SK-N-SH (cell line): ENCODE data around the gene GALNT13. TPM values are rescaled to one million over a fixed set of nuclear protein-coding genes. Genes with fewer than 3 reads are reported as not detected.

Experiments used
- CTCF ChIA-PET: fragments of 300-600, 350-600 bp; formaldehyde crosslinking; extraction: SDS; loops from one replicate; lab custom pipeline; 2021; lab: Yijun Ruan, JAX
- POLR2A ChIA-PET: fragments of 350-600 bp; sonication (Branson Sonifier 250); formaldehyde crosslinking; extraction: SDS; loops from one replicate; lab custom pipeline; 2020; ENCODE audit warnings: antibody characterized with exemption, inconsistent platforms; lab: Yijun Ruan, JAX
- DNase-seq: peaks from one replicate; pipeline ENCODE4 v3.0.0; 2012
- H2AFZ ChIP-seq: fragments of 200-600 bp; sonication (generic); 2 replicates; pipeline ENCODE4 v1.8.1; 2016; ENCODE audit warnings: antibody characterized with exemption, mild to moderate bottlenecking, low read depth
- H3F3A ChIP-seq: fragments of 200-600 bp; sonication (generic); replicated peaks from 2 replicates; pipeline ENCODE3; 2016; ENCODE audit warnings: antibody characterized with exemption, mild to moderate bottlenecking; ENCODE audit not compliant: insufficient read depth
- H3K27ac ChIP-seq, 2 experiments: fragments of 200-500 bp in 1 of 2; fragments of 200-600 bp in 1 of 2; sonication (Bioruptor generic) in 1 of 2; sonication (generic), shearing (Covaris generic) in 1 of 2; 2 replicates each; pipeline versions ENCODE4 v1.5.1 to v1.6.1; 2014 to 2016; ENCODE audit warnings: low read depth in 2 of 2, inconsistent platforms in 1 of 2, low read length in 1 of 2, mild to moderate bottlenecking in 1 of 2, mixed read lengths in 1 of 2
- H3K27me3 ChIP-seq: fragments of 200-600 bp; sonication (generic), shearing (Covaris generic); 2 replicates; pipeline ENCODE4 v1.6.1; 2016; ENCODE audit warnings: mixed run types; ENCODE audit not compliant: insufficient read depth
- H3K36me3 ChIP-seq, 2 experiments: fragments of 200-500 bp in 1 of 2; fragments of 200-600 bp in 1 of 2; sonication (Bioruptor generic) in 1 of 2; sonication (generic) in 1 of 2; replicated peaks in 1 of 2; 2 replicates each; pipeline versions ENCODE3 to v1.5.1; 2014 to 2016; ENCODE audit warnings: low read length in 1 of 2, mild to moderate bottlenecking in 1 of 2; ENCODE audit not compliant: insufficient read depth in 2 of 2, control insufficient read depth in 1 of 2
- H3K4me1 ChIP-seq, 2 experiments: fragments of 200-500 bp in 1 of 2; fragments of 200-600 bp in 1 of 2; sonication (Bioruptor generic) in 1 of 2; sonication (generic), shearing (Covaris generic) in 1 of 2; 2 replicates each; pipeline versions ENCODE4 v1.5.1 to v1.6.1; 2014 to 2016; ENCODE audit warnings: low read depth in 1 of 2, low read length in 1 of 2, mixed run types in 1 of 2; ENCODE audit not compliant: insufficient read depth in 2 of 2, control insufficient read depth in 1 of 2
- H3K4me2 ChIP-seq: fragments of 200-600 bp; sonication (generic), shearing (Covaris generic); 2 replicates; pipeline ENCODE4 v1.6.1; 2017; ENCODE audit warnings: mixed run types
- H3K4me3 ChIP-seq, 2 experiments: fragments of 200-500 bp in 1 of 2; fragments of 200-600 bp in 1 of 2; sonication (Bioruptor generic) in 1 of 2; sonication (generic), shearing (Covaris generic) in 1 of 2; 2 replicates each; pipeline versions ENCODE4 v1.5.1 to v1.8.1; 2014 to 2016; ENCODE audit warnings: low read depth in 2 of 2, inconsistent platforms in 1 of 2, low read length in 1 of 2, mild to moderate bottlenecking in 1 of 2, mixed read lengths in 1 of 2, moderate library complexity in 1 of 2
- H3K79me2 ChIP-seq: fragments of 200-600 bp; sonication (generic); 2 replicates; pipeline ENCODE4 v1.8.1; 2017; ENCODE audit warnings: mild to moderate bottlenecking; ENCODE audit not compliant: insufficient read depth
- H3K9ac ChIP-seq: fragments of 200-600 bp; sonication (generic); 2 replicates; pipeline ENCODE4 v1.6.1; 2017; ENCODE audit warnings: mixed run types
- H3K9me2 ChIP-seq: fragments of 200-600 bp; sonication (generic); 2 replicates; pipeline ENCODE4 v1.6.1; 2017; ENCODE audit warnings: mixed run types
- H3K9me3 ChIP-seq: fragments of 200-600 bp; sonication (generic); 2 replicates; pipeline ENCODE4 v1.6.1; 2017; ENCODE audit warnings: mixed run types, mild to moderate bottlenecking, moderate library complexity
- H4K20me1 ChIP-seq: fragments of 200-600 bp; sonication (generic); 2 replicates; pipeline ENCODE4 v1.6.1; 2017; ENCODE audit warnings: mild to moderate bottlenecking, mixed run types; ENCODE audit not compliant: insufficient read depth
- CHD2 ChIP-seq: fragments of 150-350 bp; IDR thresholded peaks from 2 replicates; pipeline ENCODE4 v1.6.1; 2018; ENCODE audit warnings: low read length; ENCODE audit not compliant: partially characterized antibody
- ELF1 ChIP-seq: IDR thresholded peaks from 2 replicates; pipeline ENCODE4 v1.4.0; 2012
- EP300 ChIP-seq, 2 experiments: IDR thresholded peaks; 2 replicates each; pipeline versions ENCODE4 v1.4.0 to v1.6.1; 2012; ENCODE audit warnings: borderline replicate concordance in 1 of 2, low read depth in 1 of 2, low read length in 1 of 2
- EZH2phosphoT487 ChIP-seq: fragments of 200-600 bp; sonication (generic); IDR thresholded peaks from 2 replicates; pipeline ENCODE4 v1.6.1; 2017; ENCODE audit warnings: low read depth, mixed run types, mild to moderate bottlenecking, antibody characterized with exemption, moderate library complexity, borderline replicate concordance
- MEF2A ChIP-seq: IDR thresholded peaks from 2 replicates; pipeline ENCODE4 v1.4.0; 2012; ENCODE audit warnings: low read depth, borderline replicate concordance
- MXI1 ChIP-seq: IDR thresholded peaks from 2 replicates; pipeline ENCODE4 v1.6.1; 2012; ENCODE audit warnings: mild to moderate bottlenecking, low read depth, low read length, improper control_type of control experiment
- NRF1 ChIP-seq: IDR thresholded peaks from 2 replicates; pipeline ENCODE4 v1.6.1; 2012; ENCODE audit warnings: low read depth, mild to moderate bottlenecking, low read length
- RAD21 ChIP-seq: IDR thresholded peaks from 2 replicates; pipeline ENCODE4 v1.6.1; 2012; ENCODE audit warnings: mild to moderate bottlenecking, low read length
- RCOR1 ChIP-seq: fragments of 150-350 bp; IDR thresholded peaks from 2 replicates; pipeline ENCODE4 v1.6.1; 2017; ENCODE audit warnings: antibody characterized with exemption, low read length
- RFX5 ChIP-seq: IDR thresholded peaks from 2 replicates; pipeline ENCODE4 v1.6.1; 2012; ENCODE audit warnings: mild to moderate bottlenecking, improper control_type of control experiment, low read length
- SMC3 ChIP-seq: IDR thresholded peaks from 2 replicates; pipeline ENCODE4 v1.6.1; 2012; ENCODE audit warnings: low read depth, low read length, improper control_type of control experiment
- USF2 ChIP-seq: fragments of 150-350 bp; IDR thresholded peaks from 2 replicates; pipeline ENCODE4 v1.6.1; 2017; ENCODE audit warnings: antibody characterized with exemption, low read length, low read depth, borderline replicate concordance
- ZBTB33 ChIP-seq: IDR thresholded peaks from 2 replicates; pipeline ENCODE4 v1.4.0; 2012; ENCODE audit warnings: low read depth, borderline replicate concordance
- WGBS: methylation state at CpG from one replicate; pipeline ENCODE4 v1.1.6; 2017; ENCODE audit warnings: low lambda C conversion rate; 5-methylcytosine and 5-hydroxymethylcytosine counted together
- polyA plus RNA-seq, 3 experiments: library from polyadenylated mRNA; depleted of rRNA; stranded (reverse); fragments of >200 nt; gene quantifications; 2 replicates each; pipeline ENCODE4 v1.2.3, GENCODE V29; 2012

GALNT13 gene
- 0.33 and 0.86 TPM in 2 replicates for polyA plus RNA-seq (2012; rRNA removed)
- 1.6 and 1.8 TPM in 2 replicates for polyA plus RNA-seq (2012; cell fraction: cytosol; rRNA removed)
- 0.26 and 0.32 TPM in 2 replicates for polyA plus RNA-seq (2012; cell fraction: nucleus; rRNA removed)

GRCh38 chr2:153871231-153872221 is at the start of gene GALNT13:
TSS of gene GALNT13 (plus strand) at chr2:153871922.
- peak within 1 kb of the TSS; percentile 63; the same call in 1 of the 2 replicates for H3K4me2 ChIP-seq

More at GRCh38 chr2:153871231-153872221, at the start of gene GALNT13:
- peak; percentile 92 for DNase-seq
- POLR2A ChIA-PET = interaction anchor here (0.9 to 1.5 kb wide), 6 partner anchors 11 to 504 kb away, joined by 3 to 6 read pairs (median 4); no protein-coding TSS in a partner anchor
- CTCF ChIA-PET = interaction anchor here (0.8 to 3.3 kb wide), 7 partner anchors 13 to 504 kb away, joined by 3 to 25 read pairs (median 3); no protein-coding TSS in a partner anchor
- 3% methylated on average over 31 of the region's 93 CpGs for WGBS
- TF ChIP-seq MXI1 = peak; percentile 36; the same call in 1 of the 2 replicates
- peak; percentile 27; the same call in 1 of the 2 replicates for TF ChIP-seq NRF1
- TF ChIP-seq USF2 = no peak
- peak; percentile 67; the same call in 1 of the 2 replicates for TF ChIP-seq ZBTB33
- TF ChIP-seq MEF2A = no peak
- TF ChIP-seq RAD21 = peak; percentile 57
- TF ChIP-seq SMC3 = peak; percentile 23; the same call in 1 of the 2 replicates
- TF ChIP-seq EZH2phosphoT487 = no peak
- TF ChIP-seq RFX5 = no peak
- peak; percentile 11; the same call in 1 of the 2 replicates for TF ChIP-seq RCOR1
- no peak for TF ChIP-seq ELF1
- TF ChIP-seq CHD2 = peak; percentile 99
- TF ChIP-seq EP300 (IDR thresholded peaks at IDR 0.05; ENCODE audit: borderline replicate concordance in 1 of 2, low read depth in 1 of 2, low read length in 1 of 2) = 0 out of 4 replicates have a peak, but pooled peaks of 1 of the 2 experiments have one; percentile 3
- H3F3A ChIP-seq = no peaks in the 10 kb centered on the region
- peak within 1 kb of the TSS; percentile 12 to 57; a peak in 3 of 4 replicates for H3K4me3 ChIP-seq
- H3K27ac ChIP-seq = peak within 1 kb of the TSS in 1 of 2 experiments; percentile 91; a peak in 2 of 4 replicates
- no peaks in the 10 kb centered on the region for H3K9me2 ChIP-seq
- H3K4me1 ChIP-seq = peaks cover 0 to 6% of the 10 kb centered on the region in 2 experiments; a peak in 2 of 4 replicates
- no peaks in the 10 kb centered on the region for H3K36me3 ChIP-seq
- H2AFZ ChIP-seq = peak within 1 kb of the TSS; percentile 29; the same call in 1 of the 2 replicates
- H4K20me1 ChIP-seq = no peaks in the 10 kb centered on the region
- no peak within 1 kb of the TSS for H3K9ac ChIP-seq
- H3K9me3 ChIP-seq = no peaks in the 10 kb centered on the region
- H3K27me3 ChIP-seq = peaks cover 24% of the 10 kb centered on the region; the same call in 1 of the 2 replicates
- H3K79me2 ChIP-seq = no peaks in the 10 kb centered on the region
